Forelimb muscle (tissue), 1 donor: ENCODE data around the gene NOTO. TPM values are rescaled to one million over a fixed set of nuclear protein-coding genes. Genes with fewer than 3 reads are reported as not detected.

Experiments
- DNase-seq: peaks from one replicate; pipeline ENCODE4 v3.0.0-alpha.2; 2013; ENCODE audit warnings: low read depth
- polyA plus RNA-seq: library from polyadenylated mRNA; unstranded; fragments of 120-200 nt; gene quantifications from one replicate; pipeline ENCODE4 v1.2.1, GENCODE V29; 2013; ENCODE audit not compliant: insufficient read length

NOTO gene
- polyA plus RNA-seq, 1 donor, result not detected

- no peak for DNase-seq
These were observed 55.2 kb downstream of the NOTO start for GRCh38 chr2:73257425-73258125.

- no peak for DNase-seq
These were observed 56.0 kb downstream of the NOTO start for GRCh38 chr2:73258186-73258912.

GRCh38 chr2:73258913-73259215, 56.5 kb downstream of the NOTO start:
- DNase-seq, result no peak

- no peak for DNase-seq
These were observed 56.9 kb downstream of the NOTO start for GRCh38 chr2:73259276-73259675.

- DNase-seq, result no peak
These were observed 57.4 kb downstream of the NOTO start for GRCh38 chr2:73259704-73260337.

DNA sequence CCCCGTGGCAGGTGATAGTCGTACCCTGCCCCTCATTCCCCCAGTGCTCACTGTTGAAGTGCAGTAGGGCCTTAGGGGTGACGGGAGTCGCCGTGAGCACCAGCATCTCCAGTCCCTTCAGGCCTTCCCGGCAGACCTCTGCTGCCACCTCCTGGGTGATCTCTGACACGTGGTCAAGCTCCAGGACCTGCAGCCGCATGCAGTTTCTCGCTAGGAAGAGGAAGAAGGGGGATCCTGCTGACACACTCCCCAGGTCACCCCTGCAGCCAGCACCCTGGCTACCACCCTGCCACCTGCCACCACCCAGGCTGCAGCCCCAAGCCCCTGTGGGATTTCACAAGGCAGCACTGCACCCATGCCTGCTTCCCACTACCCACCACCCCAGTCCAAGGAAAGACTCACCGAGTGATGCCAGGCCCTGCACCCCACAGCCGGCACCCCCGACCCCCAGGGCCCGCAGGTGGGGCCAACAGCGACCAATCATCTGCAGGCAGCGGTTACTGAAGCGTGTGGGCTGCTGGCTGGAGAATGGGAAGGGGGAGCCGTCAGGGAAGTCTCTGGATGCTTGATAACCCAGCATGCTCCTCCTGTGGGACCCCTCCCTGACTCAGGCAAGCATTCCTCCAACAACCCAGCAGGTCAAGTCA, 58.1 kb downstream of the NOTO start:
- no peak for DNase-seq

Other genes starting within 250 kb of the NOTO start
- 6.8 TPM for gene SFXN5, start 130.9 kb upstream of the NOTO start, polyA plus RNA-seq
- gene RAB11FIP5, start 89.6 kb upstream of the NOTO start, polyA plus RNA-seq, result 13.0 TPM
- gene SMYD5, start 11.7 kb downstream of the NOTO start, polyA plus RNA-seq, result 32.5 TPM
- gene PRADC1, start 30.7 kb downstream of the NOTO start, polyA plus RNA-seq, result 35.3 TPM
- 176 TPM for gene CCT7, start 31.7 kb downstream of the NOTO start, polyA plus RNA-seq
- gene FBXO41, start 81.9 kb downstream of the NOTO start, polyA plus RNA-seq, result 0.18 TPM
- gene EGR4, start 91.0 kb downstream of the NOTO start, polyA plus RNA-seq, result not detected
- gene ALMS1, start 183.3 kb downstream of the NOTO start, polyA plus RNA-seq, result 15.6 TPM